Type B pancreatic cell (in vitro differentiated cells): ENCODE results near the gene NOP16. TPM values are rescaled to one million over a fixed set of nuclear protein-coding genes. Genes with fewer than 3 reads are reported as not detected.

ENCODE experiments used
- DNase-seq: peaks from one replicate; pipeline ENCODE4 v3.0.0; 2021; ENCODE audit warnings: mixed read lengths; ENCODE audit not compliant: unreplicated experiment; ENCODE audit errors: extremely low spot score
- H3K27ac Mint-ChIP-seq: 2 replicates; pipeline ENCODE4 v1.8.0; 2021; ENCODE audit warnings: mild to moderate bottlenecking, mixed read lengths
- H3K27me3 Mint-ChIP-seq: 2 replicates; pipeline ENCODE4 v1.8.0; 2021; ENCODE audit warnings: mixed read lengths
- H3K36me3 Mint-ChIP-seq: 2 replicates; pipeline ENCODE4 v1.8.0; 2021; ENCODE audit warnings: mixed read lengths
- H3K4me1 Mint-ChIP-seq: one replicate; pipeline ENCODE4 v1.8.0; 2021; ENCODE audit warnings: mixed read lengths; ENCODE audit not compliant: unreplicated experiment
- H3K4me3 Mint-ChIP-seq: 2 replicates; pipeline ENCODE4 v1.8.0; 2021; ENCODE audit warnings: mild to moderate bottlenecking, mixed read lengths
- H3K9me3 Mint-ChIP-seq: 2 replicates; pipeline ENCODE4 v1.8.0; 2021; ENCODE audit warnings: mixed read lengths
- CTCF ChIP-seq: fragments of 200-600 bp; sonication (generic); conservative IDR thresholded peaks from 2 replicates; pipeline ENCODE4 v1.5.0; 2021; ENCODE audit warnings: antibody characterized with exemption, mild to moderate bottlenecking
- total RNA-seq: library from RNA; stranded (reverse); gene quantifications from 2 replicates; pipeline ENCODE4 v1.2.1, GENCODE V29; 2021; ENCODE audit warnings: low replicate concordance

The NOP16 gene
- total RNA-seq, 1 donor from 2014 or later, result 42.5 TPM

GRCh38 chr5:176360894-176361436, 27.4 kb downstream of the NOP16 start:
- no peaks in the 10 kb centered on the region for H3K9me3 Mint-ChIP-seq
- TF ChIP-seq CTCF, result no peak
- DNase-seq, result no peak
- H3K27me3 Mint-ChIP-seq, result peaks cover 11% of the 10 kb centered on the region
- peaks cover 12% of the 10 kb centered on the region for H3K4me1 Mint-ChIP-seq
- H3K4me3 Mint-ChIP-seq, result peak overlapping the region; percentile 97
- H3K36me3 Mint-ChIP-seq, result peaks cover 12% of the 10 kb centered on the region
- peak overlapping the region; percentile 89 for H3K27ac Mint-ChIP-seq

- Mint-ChIP-seq H3K27me3 (peaks cover 11% of the 10 kb centered on the region), H3K9me3 (no peaks in the 10 kb centered on the region), H3K36me3 (peaks cover 16% of the 10 kb centered on the region), H3K27ac (no peak overlapping the region), H3K4me1 (peaks cover 16% of the 10 kb centered on the region), H3K4me3 (peak overlapping the region; percentile 85)
- DNase-seq, result no peak
- no peak for TF ChIP-seq CTCF
These were observed 28.7 kb downstream of the NOP16 start for GRCh38 chr5:176359658-176360057.

- no peak for TF ChIP-seq CTCF
- Mint-ChIP-seq H3K27me3 (no peaks in the 10 kb centered on the region), H3K27ac (no peak overlapping the region), H3K4me3 (no peak overlapping the region), H3K36me3 (peaks cover 27% of the 10 kb centered on the region), H3K4me1 (peaks cover 13% of the 10 kb centered on the region), H3K9me3 (no peaks in the 10 kb centered on the region)
- no peak for DNase-seq
These were observed 32.2 kb downstream of the NOP16 start for GRCh38 chr5:176356179-176356566.

- Mint-ChIP-seq H3K27ac (no peak overlapping the region), H3K36me3 (peaks cover 30% of the 10 kb centered on the region), H3K9me3 (no peaks in the 10 kb centered on the region), H3K4me3 (no peak overlapping the region), H3K27me3 (no peaks in the 10 kb centered on the region), H3K4me1 (peaks cover 13% of the 10 kb centered on the region)
- peak; percentile 56 for TF ChIP-seq CTCF
- no peak for DNase-seq
These were observed 32.8 kb downstream of the NOP16 start for GRCh38 chr5:176355400-176356178.

- Mint-ChIP-seq H3K27me3 (no peaks in the 10 kb centered on the region), H3K9me3 (no peaks in the 10 kb centered on the region), H3K4me3 (no peak overlapping the region), H3K36me3 (peaks cover 48% of the 10 kb centered on the region), H3K4me1 (peaks cover 7% of the 10 kb centered on the region), H3K27ac (no peak overlapping the region)
- TF ChIP-seq CTCF, result no peak
- no peak for DNase-seq
These were observed 34.9 kb downstream of the NOP16 start for GRCh38 chr5:176353533-176353932.
